GM19467 (cell line): ENCODE results near the gene KLHL8.
"Not testable (repeated sequence)": the region's sequence is repeated elsewhere in the genome, so short reads cannot be mapped to it uniquely, and the experiment has no call there.

Experiments
- ATAC-seq: cut with Tn5 transposase; IDR thresholded peaks from one replicate; pipeline ENCODE4 v1.9.1; 2021; ENCODE audit warnings: mild to moderate bottlenecking, moderate library complexity; ENCODE audit not compliant: unreplicated experiment

KLHL8 gene

GRCh38 chr4:87180767-87181166 lies 39.7 kb downstream of the KLHL8 start:
- ATAC-seq: no peak

DNA sequence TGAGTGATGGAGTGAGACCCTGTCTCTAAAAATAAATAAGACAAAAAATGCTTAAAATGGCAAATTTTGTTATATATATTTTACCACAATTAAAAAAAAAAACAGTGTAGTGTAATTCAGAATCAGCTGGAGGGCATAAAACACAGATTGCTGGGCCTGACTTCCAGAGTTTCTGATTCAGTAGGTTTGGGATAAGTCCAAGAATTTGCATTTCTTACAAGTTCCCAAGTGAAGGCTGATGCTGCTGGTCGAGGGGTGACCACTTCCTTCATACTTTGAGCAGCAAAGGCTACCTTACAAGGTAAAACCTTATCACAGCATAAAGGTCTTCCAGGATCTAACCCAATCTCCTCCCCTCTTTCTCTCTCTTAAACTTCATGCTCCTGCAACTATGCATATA lies 40.7 kb downstream of the KLHL8 start:
- ATAC-seq: no peak

GRCh38 chr4:87174672-87175071 lies 45.7 kb downstream of the KLHL8 start:
- ATAC-seq: no peak

DNA sequence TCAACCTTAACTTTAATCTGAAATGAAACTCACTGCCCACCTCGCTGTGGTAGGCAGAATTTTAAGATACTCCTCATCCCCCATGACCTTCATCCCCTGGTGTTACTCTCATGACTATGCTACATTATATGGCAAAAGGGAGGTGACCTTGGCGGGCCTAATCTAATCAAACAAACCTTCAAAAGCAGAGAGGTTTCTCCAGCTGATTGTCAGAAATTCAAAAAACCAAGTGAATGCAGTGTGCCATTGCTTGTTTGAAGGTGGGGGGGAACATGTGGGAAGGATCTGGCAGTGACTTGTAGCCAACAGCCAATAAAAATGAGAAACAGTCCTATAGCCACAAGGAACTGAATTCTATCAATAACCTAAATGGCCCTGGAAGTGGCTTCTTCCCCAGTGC lies 48.5 kb downstream of the KLHL8 start:
- ATAC-seq: no peak

GRCh38 chr4:87166296-87166854 lies 54.0 kb downstream of the KLHL8 start:
- no peak for ATAC-seq

DNA sequence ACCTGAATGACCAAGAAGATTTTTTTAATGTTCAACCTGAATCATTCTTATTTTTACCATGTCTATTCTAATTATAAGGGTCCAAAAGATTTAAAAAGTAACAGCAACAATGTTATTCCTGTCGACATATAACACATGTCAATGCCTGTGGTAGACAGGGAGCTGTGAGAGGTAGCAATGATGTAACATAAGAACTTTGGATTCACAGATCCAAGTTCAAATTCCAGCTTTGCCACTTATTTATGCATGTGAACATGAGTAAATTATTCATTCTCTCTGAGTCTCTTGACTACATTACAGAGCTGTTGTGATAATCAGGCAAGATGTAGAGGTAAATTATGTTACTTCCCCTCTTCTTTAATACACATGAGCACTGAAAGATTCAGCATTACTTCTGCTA lies 54.5 kb downstream of the KLHL8 start:
- ATAC-seq: no peak

DNA sequence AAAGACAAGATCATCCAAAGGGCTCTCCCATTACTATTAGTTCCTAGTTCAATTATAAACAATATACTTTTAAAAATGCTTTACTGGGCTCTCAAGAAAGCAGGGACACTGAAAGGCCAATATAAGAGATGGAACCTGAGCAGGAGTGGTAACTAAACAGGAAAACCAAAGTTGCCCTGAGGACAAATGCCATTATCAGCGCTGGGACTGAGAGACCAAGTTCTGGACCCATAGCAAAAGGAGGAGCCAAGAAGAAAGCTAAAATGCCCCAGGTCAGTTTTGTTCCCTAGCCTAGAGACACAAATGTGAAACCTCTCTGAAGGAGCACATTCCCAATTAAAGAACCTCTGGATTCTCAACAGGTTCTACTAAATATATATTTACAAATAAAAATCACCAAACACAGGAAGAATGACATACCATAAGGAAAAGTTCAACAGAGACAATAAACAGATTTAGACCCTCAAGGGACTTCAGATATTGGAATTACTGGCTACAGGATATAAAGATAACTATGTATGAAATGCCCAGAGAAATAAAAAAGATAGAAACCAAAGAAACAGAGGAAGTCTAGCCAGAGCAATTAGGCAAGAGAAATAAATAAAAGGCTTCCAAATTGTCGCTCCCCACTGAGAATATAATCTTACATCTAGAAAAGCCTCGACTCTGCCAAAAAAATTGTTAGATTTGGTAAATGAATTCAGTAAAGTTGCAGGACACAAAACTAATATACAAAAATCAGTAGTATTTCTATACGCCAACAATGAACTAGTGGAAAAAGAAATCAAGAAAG lies 67.1 kb downstream of the KLHL8 start:
- ATAC-seq: no peak

DNA sequence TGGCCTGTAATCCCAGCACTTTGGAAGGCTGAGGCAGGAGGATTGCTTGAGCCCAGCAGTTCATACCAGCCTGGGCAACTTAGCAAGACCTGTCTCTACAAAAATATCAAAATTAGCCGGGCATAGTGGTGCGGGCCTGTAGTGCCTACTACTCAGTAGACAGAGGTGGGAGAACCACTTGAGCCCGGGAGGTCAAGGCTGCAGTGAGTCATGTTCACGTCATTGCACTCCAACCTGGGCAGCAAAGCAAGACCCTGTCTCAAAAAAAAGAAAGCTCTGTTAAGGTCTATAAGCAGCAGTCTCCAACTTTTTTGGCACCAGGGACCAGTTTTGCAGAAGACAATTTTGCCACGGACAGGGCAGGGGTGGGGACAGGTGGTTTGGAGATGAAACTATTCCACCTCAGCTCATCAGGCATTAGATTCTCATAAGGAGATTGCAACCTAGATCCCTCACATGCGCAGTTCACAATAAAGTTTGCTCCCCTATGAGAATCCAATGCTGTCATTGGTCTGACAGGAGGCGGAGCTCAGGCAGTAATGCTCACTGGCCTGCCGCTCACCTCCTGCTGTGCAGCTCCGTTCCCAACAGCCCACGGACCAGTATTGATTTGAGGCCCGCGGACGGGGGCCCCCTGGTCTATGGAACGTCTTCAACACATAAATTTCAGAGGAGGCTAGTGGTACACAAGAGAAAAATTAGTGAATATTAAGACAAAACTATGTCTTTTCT lies 67.9 kb downstream of the KLHL8 start:
- ATAC-seq: no peak

DNA sequence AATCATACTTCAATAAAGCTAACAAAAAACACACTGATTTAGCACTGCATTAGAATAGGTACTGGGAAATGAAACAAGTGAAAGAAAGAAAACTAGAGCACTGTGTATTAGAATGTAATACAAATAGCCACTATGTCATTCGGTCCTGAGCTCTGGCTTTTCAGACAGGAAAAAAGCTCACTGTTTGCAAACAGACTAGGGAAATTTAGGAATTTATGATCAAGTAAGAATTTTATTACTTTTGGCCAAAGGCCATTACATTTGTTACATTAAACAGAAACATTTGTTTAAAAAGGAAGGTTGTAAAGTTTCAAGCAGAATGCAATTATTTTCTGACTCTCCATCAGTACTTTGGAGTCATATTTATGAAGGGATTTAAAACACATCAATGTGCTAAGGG lies 68.7 kb downstream of the KLHL8 start:
- ATAC-seq: no peak

GRCh38 chr4:87150498-87151261 lies 69.7 kb downstream of the KLHL8 start:
- ATAC-seq: no peak

DNA sequence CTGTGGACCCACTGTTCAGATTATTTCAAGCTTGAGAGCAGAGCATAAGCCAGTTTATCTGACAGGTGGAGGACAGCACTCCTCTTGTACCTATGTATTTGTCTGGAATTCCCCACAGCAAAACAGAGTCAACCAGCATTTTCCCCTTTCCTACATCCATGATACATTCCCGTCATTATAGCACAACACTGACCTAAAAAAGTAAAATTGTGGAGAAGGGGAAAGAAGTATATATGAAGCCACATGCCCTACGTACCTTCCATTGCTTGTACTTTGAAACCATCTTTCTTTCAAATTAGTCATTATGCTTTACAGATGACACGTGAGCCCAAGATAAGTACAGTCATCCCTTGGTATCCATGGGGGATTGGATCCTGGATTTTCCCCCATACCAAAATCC lies 73.3 kb downstream of the KLHL8 start:
- no peak for ATAC-seq

- not testable (repeated sequence) for ATAC-seq
These were observed 74.5 kb downstream of the KLHL8 start for GRCh38 chr4:87145934-87146333.

DNA sequence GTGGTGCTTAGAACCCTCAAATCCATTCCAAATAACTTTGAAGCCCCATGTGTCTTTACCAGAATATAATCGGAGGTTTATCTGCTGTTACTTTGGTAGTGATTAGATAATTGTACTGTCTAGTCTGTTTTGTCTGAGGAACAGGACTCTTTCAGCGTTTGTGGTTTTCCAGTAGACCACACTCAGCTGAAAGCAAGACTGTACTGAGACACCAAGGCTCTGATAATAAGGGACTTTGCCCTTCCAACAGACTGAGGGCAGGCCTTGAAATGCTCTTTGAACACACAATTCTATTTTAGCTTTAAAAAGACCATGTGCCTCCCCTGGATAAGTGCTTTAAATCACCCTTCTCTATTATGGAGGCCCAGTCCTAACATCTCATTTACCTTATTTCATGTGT lies 76.1 kb downstream of the KLHL8 start:
- ATAC-seq: no peak

DNA sequence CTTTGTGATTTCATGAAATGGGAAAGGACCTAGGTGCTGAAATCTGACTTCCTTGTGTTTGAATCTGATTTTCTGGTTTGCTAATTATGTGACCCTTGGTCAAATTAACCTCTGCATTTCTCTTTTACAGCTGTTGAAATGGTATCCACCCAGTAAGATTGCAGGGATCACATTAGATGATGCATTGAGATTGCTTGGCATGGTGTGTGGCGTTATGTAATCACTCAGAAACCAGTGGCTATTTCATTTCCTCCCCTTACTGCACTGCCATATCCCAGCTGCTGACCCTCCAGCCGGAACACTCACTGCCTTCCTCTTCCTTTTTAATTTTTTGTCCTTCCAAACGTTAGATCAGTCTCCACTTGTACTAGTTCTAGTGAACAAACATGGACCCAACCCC lies 79.0 kb downstream of the KLHL8 start:
- ATAC-seq: no peak

DNA sequence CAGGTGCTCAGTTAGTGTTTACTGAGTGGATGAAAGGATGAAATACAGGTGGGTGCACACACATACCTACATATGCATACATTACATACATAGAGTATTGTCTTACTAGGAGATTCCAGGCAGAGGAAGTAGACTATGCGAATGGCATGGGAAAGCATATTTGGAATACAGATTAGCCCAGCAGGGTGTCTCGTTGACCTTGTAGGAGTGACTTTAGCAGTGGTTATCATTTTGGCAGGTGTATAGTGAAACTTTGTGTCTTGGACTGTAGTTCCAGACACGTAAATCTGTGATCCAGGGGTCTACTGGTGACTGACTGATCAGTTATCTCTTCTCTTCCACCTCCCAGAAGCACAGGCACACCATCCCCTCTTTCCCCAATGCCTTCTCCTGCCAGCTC lies 86.3 kb downstream of the KLHL8 start:
- no peak for ATAC-seq

DNA sequence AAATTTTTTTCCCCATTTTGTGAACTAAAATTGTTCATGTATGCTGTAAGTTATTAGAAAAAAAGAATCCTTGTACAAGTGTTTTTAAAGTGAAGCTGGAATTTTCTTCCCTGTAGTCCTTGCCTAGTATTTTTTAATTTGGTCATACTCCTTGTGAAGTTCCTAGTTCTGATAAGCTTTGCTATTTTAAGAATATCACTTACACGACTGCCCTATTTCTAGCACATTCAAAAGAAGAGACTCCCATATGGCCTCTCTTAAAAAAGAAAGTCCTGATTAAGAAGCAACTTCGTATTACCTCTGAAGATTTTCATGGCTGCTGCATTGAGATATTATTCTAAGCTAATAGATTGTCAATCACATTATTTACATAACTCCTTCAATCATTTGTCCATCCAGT lies 87.2 kb downstream of the KLHL8 start:
- ATAC-seq: no peak

- no peak for ATAC-seq
These were observed 88.4 kb downstream of the KLHL8 start for GRCh38 chr4:87132035-87132434.

DNA sequence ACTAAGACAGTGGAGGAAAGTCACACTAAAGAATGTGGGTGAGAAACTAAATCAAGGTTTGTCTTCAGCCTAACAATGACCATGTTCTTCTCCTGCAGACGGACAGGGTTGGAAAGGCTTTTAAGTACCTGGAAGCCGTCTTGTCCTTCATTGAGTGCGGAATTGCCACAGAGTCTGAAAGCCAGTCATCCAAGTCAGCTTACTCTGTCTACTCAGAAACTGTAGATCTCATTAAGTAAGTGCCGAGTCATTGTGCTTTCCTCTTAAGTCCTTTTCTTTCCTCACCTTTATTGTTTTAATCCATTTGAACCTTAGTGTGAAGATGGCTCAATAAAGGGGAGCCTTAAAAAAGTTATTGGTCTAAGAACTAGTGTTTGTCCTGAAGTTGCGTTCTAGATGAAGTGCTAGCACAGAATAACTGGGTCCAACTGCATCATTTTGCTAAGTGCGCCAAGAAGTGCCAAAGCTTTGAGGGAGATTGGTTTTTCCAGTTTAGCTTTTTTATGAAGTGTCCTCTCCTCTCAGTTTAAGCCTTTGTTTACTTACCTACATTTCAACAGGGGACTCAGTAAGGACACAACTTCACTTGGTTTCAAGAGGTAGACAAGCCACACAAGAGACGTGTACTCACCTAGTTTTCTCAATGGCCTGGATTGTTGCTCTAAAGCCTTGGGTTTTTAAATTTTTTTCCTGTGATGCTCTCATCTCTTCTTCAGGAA lies 89.3 kb downstream of the KLHL8 start:
- no peak for ATAC-seq

GRCh38 chr4:87129681-87130080 lies 90.7 kb downstream of the KLHL8 start:
- no peak for ATAC-seq

- no peak for ATAC-seq
These were observed 92.3 kb downstream of the KLHL8 start for GRCh38 chr4:87128006-87128705.
